Gastroesophageal sphincter (tissue), 3 donors: Measurements from ENCODE around the gene TEX11.

Experiments
- CTCF ChIP-seq, 4 experiments: fragments of 200-600 bp in 2 of 4; fragments of 450-650 bp in 2 of 4; sonication (generic) in 1 of 4; IDR thresholded peaks; one replicate each; pipeline ENCODE4 v1.5.1; 2017 to 2019; ENCODE audit warnings: antibody characterized with exemption in 4 of 4, mild to moderate bottlenecking in 2 of 4, moderate library complexity in 2 of 4
- POLR2A ChIP-seq, 2 donors: fragments of 450-650 bp; IDR thresholded peaks; one replicate each; pipeline ENCODE4 v1.6.1; 2017; ENCODE audit warnings: antibody characterized with exemption in 2 of 2, mild to moderate bottlenecking in 2 of 2, moderate library complexity in 1 of 2

GRCh38 chrX:70621743-70622142 is 286.8 kb downstream of the TEX11 start:
- TF ChIP-seq CTCF (IDR thresholded peaks at IDR 0.05) (no peak), POLR2A (IDR thresholded peaks at IDR 0.05) (no peak)
